GM18873 (cell line): ENCODE measurements around the gene PGM2.
"Not testable (repeated sequence)": the region's sequence is repeated elsewhere in the genome, so short reads cannot be mapped to it uniquely, and the experiment has no call there.

Source experiments
- ATAC-seq: cut with Tn5 transposase; IDR thresholded peaks from one replicate; pipeline ENCODE4 v1.9.1; 2021; ENCODE audit warnings: mild to moderate bottlenecking, moderate library complexity, moderate number of reproducible peaks; ENCODE audit not compliant: unreplicated experiment, low FRiP score

Gene PGM2

GRCh38 chr4:37826295-37827029 is at the start of gene PGM2:
Gene PGM2 (plus strand): TSS chr4:37826686. CDS start chr4:37826733, 47 bp downstream.
- ATAC-seq: peak; percentile 93

- ATAC-seq: no peak
These were observed 46.6 kb upstream of the PGM2 start for GRCh38 chr4:37779896-37780295.

DNA sequence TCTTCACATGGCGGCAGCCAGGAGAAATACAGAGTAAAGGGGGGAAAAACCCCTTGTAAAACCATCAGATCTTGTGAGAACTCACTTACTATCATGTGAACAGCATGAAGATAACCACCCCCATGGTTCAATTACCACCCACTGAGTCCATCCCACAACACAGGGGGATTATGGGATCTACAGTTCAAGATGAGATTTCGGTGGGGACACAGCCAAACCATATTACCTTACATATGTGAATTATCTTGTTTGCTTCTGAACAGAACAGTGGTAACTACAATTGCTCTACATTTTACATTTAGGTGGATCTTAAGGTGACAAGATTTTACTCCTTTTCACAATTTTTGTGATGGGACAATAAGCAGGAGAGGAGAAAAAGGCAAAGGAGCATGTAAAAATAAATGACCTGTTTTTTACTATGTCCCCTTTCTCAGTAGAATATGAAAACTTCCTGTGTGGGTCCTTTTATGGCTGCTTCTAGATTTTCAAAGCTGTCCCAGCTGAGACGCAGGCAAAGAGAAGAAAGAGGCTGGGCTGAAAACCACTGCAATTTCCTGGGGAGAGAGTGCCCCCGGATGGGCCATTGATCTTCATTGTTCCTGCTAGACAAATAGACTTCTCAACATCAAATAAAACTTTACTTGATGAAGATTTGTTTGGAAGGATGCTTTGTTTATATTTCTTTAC is 45.9 kb upstream of the PGM2 start:
- ATAC-seq: no peak

DNA sequence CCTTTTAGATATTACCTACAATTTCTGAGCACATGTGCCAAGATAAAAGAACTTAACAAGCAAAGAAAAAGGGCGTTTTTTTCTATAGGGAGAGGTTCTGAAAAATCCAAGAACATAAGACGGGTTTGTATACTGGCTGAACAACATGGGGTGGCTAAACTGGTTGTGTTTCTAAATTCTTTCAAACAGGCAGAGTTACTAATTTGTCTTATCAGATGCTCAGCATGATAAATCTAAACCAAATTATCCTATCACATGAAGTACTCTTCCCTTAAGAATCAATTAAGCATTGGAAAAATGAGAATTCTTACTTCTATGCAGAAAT is 45.4 kb upstream of the PGM2 start:
- no peak for ATAC-seq

- not testable (repeated sequence) for ATAC-seq
These were observed 40.2 kb upstream of the PGM2 start for GRCh38 chr4:37786267-37786666.

DNA sequence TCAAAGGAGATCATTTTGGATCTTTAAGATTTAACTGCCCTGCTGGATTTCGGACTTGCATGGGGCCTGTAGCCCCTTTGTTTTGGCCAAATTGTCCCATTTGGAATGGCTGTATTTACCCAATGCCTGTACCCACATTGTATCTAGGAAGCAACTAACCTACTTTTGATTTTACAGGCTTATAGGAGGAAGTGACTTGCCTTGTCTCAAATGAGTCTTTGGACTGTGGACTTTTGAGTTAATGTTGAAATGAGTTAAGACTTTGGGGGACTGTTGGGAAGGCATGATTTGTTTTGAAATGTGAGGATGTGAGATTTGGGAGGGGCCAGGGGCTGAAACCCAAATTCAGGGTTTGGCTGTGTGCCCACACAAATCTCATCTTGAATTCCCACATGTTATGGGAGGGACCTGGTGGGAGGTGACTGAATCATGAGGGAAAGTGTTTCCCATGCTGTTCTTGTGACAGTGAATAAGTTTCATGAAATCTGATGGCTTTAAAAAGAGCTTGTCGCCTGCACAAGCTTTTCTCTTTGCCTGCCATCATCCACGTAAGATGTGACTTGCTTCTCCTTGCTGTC is 38.5 kb upstream of the PGM2 start:
- ATAC-seq: not testable (repeated sequence)

DNA sequence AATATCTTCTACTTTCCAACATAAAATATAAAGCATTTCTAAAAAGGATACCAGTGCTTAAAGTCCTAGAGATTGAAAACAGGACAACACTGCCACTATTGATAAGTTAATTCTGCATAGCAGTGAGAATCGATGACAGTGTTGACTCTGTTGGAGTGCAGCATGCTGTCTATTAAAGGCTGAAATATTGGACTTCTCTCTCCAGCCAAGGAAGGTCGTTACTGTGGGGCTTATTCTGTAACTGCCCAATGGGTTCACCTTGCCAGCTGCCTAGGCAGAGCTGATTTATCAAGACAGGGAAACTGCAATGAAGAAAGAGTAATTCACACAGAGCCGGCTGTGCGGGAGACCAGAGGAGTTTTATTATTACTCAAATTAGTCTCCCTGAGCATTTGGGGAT is 37.7 kb upstream of the PGM2 start:
- ATAC-seq: no peak

GRCh38 chr4:37792241-37792640 is 34.2 kb upstream of the PGM2 start:
- no peak for ATAC-seq

- no peak for ATAC-seq
These were observed 32.9 kb upstream of the PGM2 start for GRCh38 chr4:37793562-37793961.

DNA sequence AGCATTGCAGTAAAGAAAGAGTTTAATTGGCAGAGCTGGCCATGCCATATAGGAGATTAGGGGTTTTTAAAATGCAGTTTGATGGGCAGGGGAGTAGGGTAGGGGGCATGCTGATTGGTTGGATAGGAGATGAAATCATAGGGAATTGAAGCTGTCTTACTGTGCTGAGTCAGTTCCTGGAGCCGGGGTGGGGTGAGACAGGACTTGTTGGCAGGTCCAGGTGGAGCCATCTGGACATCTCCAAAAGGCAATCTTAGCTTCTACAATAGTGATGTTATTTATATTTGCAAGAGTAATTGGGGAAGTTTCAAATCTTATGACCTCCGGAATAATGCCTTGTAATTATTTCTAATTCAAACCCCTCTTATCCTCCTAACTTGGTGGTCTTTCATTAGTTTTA is 32.4 kb upstream of the PGM2 start:
- ATAC-seq: no peak

GRCh38 chr4:37795581-37796195 is 30.8 kb upstream of the PGM2 start:
- ATAC-seq: no peak

- ATAC-seq: no peak
These were observed 29.1 kb upstream of the PGM2 start for GRCh38 chr4:37797374-37797773.

GRCh38 chr4:37797923-37798322 is 28.6 kb upstream of the PGM2 start:
- ATAC-seq: no peak

DNA sequence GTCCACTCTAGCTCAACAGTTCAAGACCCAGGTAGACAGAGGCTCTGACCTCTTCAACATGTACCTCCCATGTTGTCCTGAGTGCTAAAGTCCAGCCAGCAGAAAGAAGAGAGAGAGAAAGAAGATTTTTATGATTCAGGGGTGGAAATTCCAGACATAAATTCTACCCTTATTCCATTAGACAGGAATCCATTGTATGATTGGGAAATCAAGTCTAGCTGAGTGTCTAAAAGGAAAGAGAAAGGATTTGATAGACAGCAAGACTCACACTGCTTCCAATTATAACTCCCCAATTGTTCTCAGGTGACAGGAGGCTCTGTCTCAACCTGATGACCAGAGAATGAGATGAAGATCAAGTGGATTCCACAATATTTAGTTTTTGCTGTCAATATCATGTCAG is 27.9 kb upstream of the PGM2 start:
- no peak for ATAC-seq

DNA sequence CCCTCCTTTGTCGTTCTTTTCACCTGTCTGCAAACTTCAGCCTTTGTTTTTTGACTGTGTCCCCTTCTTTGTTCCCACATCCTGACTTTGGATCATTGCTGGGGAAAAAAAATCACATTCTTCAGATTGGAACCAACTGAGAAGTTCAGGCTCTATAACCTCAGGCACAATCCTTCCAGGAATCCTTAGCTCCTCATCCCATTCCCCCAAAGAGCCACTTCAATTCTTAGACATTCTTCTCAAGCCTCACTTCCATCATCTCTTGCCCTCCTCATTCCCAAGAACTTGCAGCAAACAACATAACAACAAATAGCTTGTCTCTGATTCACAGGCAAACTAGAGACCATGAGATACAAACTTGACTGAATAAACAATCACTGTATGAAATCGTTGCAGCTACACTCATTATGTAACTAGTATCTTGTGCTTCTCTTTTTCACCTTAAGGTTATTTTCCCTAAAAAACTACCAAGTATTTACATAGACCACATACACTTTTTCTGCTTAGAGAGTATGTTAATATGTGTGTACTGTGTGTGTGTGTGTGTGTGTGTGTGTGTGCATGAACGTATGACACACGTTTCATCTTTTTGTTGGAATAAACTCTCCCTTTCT is 26.4 kb upstream of the PGM2 start:
- ATAC-seq: no peak

GRCh38 chr4:37802068-37802666 is 24.3 kb upstream of the PGM2 start:
- ATAC-seq: no peak

DNA sequence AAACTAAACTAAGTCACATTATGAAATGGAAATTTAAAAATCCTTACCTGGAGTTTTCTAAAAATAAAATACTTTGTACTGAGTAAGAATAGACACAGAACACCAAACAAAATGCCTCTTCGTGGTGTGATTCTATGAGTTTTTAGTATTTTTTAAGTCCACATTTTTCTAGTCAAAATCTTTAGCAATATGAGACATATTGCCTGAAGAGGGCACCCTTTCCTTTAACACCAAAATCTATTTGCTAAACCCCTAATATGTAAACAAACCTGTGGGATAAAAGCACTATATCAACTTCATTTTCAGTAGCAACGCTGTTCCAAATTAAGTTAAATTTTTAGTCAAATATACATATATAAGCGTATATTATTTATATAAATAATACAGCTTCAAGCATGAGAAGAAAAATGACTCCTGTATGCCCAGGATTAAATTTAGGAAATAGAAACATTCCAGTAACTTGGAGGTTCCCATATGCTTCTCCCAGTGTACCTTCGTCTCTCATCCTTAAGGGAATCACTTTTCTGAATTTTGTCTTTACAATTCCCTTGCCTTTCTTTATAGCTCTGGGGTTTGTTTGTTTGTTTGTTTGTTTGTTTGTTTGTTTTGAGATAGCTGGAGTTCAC is 23.0 kb upstream of the PGM2 start:
- ATAC-seq: no peak

GRCh38 chr4:37805091-37805490 is 21.4 kb upstream of the PGM2 start:
- no peak for ATAC-seq

- no peak for ATAC-seq
These were observed 13.8 kb upstream of the PGM2 start for GRCh38 chr4:37812713-37813112.

DNA sequence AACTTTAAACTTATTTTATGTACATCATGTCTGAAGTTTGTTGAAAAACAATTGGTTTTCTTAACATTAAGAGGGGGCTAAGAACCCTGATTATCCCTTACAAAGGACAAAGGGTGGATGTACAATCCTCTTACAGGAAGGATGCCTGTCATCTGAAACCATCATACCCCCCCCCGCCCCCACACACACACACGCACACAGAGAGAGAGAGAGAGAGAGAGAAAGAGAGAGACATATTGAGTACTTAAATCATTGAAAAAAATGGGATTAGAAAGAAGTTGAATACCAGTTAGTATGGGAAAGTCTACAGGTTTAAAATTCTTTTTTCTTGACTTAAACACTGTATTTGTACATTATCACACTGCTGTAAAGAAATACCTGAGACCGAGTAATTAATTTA is 10.9 kb upstream of the PGM2 start:
- ATAC-seq: no peak
